Islet precursor cell (in vitro differentiated cells): ENCODE data around the gene CDK5.
A peak's percentile ranks its signal among the peaks of the same experiment; 100 is the strongest.

ENCODE experiments used
- DNase-seq: peaks from one replicate; pipeline ENCODE4 v3.0.0-alpha.2; 2018

CDK5 gene

GRCh38 chr7:151086802-151087244, 29.1 kb upstream of the CDK5 start:
- no peak for DNase-seq

GRCh38 chr7:151085691-151086620, 28.3 kb upstream of the CDK5 start, which contains the start of gene AGAP3:
Gene AGAP3 (plus strand): TSS chr7:151086475. CDS start chr7:151086742, 267 bp downstream.
- peak; percentile 93 for DNase-seq

- no peak for DNase-seq
Observed at GRCh38 chr7:151085329-151085690, 27.6 kb upstream of the CDK5 start.

- no peak for DNase-seq
Observed at GRCh38 chr7:151083824-151084160, 26.1 kb upstream of the CDK5 start.

GRCh38 chr7:151083071-151083823, 25.6 kb upstream of the CDK5 start, which contains the start of gene TMUB1:
Gene TMUB1 (minus strand): TSS chr7:151083493. CDS start chr7:151082563, 930 bp downstream.
- peak; percentile 82 for DNase-seq

DNA sequence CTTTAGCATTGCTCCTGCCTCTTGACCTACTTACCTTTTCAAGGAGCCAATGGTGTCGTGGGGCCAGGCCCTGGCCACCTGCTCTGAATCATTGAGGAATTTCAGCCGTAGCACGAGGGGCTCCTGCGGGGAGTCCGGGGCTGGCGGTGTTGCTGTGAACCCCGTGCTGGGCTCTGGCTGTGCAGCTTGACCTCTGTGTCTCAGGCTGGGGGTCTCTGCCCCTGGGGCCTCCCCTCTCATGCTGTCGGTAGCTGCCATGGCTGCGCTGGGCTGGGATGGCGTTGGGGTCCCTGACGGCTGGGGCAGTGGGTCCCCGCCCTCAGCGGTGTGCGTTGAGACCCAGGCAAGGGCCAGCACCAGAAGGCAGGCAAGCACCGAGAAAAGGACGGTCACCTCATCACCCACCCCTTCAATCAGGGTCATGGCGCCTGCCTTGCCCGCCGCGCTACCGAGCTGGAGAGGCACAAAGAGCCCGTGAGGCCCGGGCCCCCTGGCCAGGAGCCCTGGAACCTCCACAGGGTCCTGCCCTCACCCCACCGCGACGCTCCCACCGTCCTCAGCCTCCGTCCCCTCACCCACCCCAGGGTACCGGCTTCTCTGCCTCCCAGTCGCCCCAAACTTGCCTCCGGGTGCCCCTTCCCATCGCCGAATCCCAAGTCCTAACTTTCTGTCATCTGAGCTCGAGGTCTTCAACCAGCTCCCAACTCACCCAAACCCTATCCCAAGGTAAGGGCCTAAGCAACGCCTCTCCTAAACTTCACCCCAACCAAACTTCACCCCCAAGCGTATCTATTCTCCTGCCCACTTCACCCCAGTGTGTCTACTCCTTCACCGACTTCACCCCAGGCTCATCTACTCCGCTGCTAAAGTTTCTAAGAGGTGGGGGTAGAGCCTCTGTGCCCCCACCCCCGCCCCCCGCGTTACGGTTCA, 24.7 kb upstream of the CDK5 start:
- peak; percentile 46 for DNase-seq

GRCh38 chr7:151081170-151082101, 23.7 kb upstream of the CDK5 start:
- peak; percentile 80 for DNase-seq

DNA sequence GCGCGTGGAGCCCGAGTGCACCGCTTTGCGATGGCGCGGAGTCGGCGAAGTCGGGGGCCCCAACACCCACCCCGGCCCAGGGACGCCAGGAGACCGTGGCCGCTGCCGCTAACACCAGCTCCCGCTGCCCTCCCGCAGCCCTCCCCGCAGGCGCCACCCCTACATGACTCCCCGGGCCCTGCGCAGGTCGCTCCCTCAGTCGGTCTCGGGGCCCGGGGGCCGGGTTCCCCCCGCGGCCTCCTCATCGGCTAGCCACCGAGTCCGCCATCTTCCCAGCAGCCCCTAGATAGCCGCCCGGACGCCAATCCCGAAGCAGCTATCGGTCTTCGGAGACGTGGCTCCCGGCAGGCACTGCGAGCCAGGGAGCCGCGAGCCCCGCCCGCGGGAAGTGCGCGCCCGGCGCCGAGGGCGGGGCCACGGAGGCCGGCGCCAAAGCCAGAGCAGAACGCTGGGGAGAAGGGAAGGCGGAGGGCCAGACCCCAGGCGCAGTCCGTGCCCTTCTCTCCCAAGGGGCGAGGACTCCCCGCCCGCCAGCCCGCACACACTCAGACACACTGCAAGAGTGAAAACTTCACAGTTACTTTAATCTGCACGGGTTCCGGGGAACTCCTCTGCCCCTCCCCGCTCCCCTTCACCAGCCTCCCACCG, 22.9 kb upstream of the CDK5 start, which contains the start of gene FASTK:
TSS of gene FASTK (minus strand) at position 288 of the 648 bp plus-strand sequence. CDS start at position 245, 43 bp downstream.
- DNase-seq = peak; percentile 96

DNA sequence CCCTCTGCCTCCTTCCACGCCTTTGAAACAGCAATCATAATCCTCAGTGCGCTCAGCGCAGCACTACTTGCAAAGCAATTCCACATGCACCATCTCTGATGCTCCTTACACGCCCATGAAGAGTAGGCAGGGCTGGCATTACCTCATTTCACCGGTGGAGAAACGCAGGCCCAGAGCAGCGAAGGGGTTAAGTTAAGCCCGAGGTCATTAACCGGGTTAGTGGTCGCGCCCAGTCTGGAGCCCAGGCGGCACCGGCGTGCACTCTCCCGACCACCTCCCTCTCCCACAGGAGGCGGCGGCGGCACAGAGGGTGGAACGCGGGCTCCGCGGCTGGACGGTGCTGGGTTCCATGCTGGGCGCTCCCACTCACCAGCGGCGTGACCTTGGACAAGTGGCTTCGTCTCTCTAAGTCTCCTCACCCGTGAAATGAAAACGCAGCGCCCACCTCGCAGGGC, 22.4 kb upstream of the CDK5 start:
- DNase-seq = no peak

DNA sequence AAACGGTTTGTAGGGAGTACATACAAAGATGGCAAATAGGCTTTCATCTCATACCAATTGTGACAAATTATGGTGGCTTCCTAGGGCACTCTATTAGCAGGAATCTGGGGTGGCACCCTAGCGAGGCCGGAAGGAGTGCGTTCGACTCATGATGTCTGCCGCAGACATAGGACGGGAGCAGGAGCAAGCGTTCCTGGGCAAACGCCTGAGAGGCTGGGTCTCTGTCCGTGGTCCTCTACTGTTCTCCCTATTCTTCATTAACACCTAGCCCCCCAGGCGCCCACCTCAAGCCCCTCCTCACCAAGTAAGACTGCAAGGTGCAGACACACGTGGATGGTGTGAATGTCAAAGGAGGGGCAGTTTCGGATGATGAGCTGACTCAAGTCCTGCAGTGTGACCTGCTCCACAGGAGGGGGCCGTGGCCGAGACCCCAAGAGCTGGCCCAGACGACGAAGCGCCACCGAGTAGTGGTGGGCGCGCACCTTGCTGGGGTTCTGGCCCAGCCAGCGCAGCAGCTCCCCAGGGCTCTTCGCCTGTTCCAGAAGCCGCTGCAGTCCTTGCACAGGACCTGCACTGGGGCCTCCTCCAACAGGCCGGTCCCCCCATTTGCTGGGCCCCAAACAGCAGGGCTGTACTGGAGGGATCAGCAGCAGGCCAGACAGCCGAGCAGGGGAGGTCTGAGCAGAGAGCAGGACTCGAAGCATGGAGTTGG, 21.7 kb upstream of the CDK5 start:
- no peak for DNase-seq

GRCh38 chr7:151078233-151079040, 20.7 kb upstream of the CDK5 start:
- peak; percentile 88 for DNase-seq

- DNase-seq = no peak
Observed at GRCh38 chr7:151077705-151078232, 20.1 kb upstream of the CDK5 start.

DNA sequence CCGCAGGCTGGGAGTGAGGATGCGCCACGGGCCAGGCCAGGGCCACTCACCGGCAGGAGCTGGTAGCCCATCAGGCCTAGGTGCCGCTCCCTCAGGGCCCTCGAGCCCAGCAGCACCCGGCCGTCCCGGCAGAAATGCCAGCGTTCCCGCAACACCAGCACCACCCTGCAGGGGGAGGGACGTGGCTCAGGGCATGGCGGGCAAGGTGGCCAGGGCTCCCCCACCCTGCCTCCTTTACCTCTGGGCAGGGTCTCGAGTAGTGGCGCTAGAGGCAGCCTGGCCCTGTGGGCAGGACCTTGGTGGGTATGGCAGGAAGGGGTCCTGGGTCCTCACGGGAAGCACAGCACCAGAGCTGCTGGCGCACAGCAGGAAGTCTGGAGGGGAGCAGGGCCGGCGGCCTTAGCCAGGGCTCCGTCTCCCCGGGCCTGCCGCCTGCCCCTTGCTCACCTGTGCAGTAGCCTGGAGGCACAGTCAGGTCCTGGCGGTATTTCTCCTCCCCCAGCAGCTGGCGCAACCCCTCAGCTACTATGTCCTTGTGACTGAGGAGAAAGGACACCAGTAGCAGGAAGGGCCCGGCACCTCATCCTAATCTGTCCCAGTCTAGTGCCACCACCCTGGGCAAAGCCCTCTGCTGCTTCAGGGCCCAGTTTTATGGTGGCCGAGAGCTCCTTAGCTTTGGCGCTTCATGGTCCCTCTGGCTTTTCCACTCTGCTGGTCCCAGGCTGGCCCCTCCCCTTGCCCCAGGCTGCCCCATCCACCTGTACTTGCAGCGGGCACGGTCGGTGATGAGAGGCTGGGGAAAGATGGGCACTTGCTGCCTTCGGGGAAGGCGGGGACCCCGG, 19.4 kb upstream of the CDK5 start:
- peak; percentile 73 for DNase-seq

GRCh38 chr7:151075978-151076426, 18.3 kb upstream of the CDK5 start:
- no peak for DNase-seq

- no peak for DNase-seq
Observed at GRCh38 chr7:151075662-151075971, 17.9 kb upstream of the CDK5 start.

GRCh38 chr7:151074817-151075661, 17.3 kb upstream of the CDK5 start:
- no peak for DNase-seq

DNA sequence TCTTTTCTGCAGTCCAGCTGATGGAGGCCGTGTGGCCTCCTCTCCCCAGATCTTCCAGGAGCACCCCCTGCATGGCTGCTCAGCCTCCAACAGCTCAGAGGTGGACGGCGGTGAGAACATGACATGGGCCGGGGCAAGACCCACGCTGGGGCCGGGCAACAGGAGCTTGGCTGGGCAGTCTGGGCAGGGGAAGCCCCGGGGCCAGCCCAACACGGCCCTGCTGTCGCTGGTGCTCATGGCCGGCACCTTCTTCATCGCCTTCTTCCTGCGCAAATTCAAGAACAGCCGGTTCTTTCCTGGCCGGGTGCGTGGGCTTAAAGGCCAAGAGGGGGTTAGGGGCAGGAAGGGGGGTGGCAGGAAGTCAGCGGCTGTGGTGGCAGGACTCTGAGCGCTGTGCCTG, 16.3 kb upstream of the CDK5 start:
- DNase-seq = no peak
